HCT116 (cell line): ENCODE results near the gene TBC1D1. TPM values are rescaled to one million over a fixed set of nuclear protein-coding genes. Genes with fewer than 3 reads are reported as not detected.
A peak's percentile ranks its signal among the peaks of the same experiment; 100 is the strongest.

Source experiments
- ATAC-seq: fragments of 200-7000 bp; cut with Tn5 transposase; 2 replicates; pipeline ENCODE4 v1.9.1; 2020; ENCODE audit warnings: mild to moderate bottlenecking, moderate library complexity
- BruUV-seq: library from RNA; stranded (reverse); fragments of 400-500 nt; replicated peaks from 2 replicates; lab custom pipeline; 2021; lab: Mats Ljungman, UMichigan
- CTCF ChIA-PET: fragments of 300-600 bp; sonication (Branson Sonifier 250); formaldehyde crosslinking; loops from one replicate; lab custom pipeline; 2021; ENCODE audit warnings: antibody characterized with exemption; lab: Charles Lee
- POLR2A ChIA-PET: fragments of 300-600, 350-600 bp; sonication (Branson Sonifier 250); formaldehyde crosslinking; loops from one replicate; lab custom pipeline; 2021; ENCODE audit warnings: antibody characterized with exemption; lab: Charles Lee
- RAD21 ChIA-PET, 2 experiments: fragments of 300-600 bp; sonication (Branson Sonifier 250); formaldehyde crosslinking; loops; one replicate each; lab custom pipeline; 2023; ENCODE audit warnings: low total read pairs in 2 of 2; ENCODE audit not compliant: uncharacterized antibody in 2 of 2, unreplicated experiment in 2 of 2, low non-redundant PET in 1 of 2; lab: Charles Lee
- DNase-seq: peaks from one replicate; pipeline ENCODE4 v3.0.0-alpha.2; 2010; ENCODE audit warnings: low read depth, low spot score
- H2AFZ ChIP-seq: fragments of 200-600 bp; shearing (Covaris generic), sonication (generic); 2 replicates; pipeline ENCODE4 v1.6.1; 2017; ENCODE audit warnings: low read depth, mixed run types, mixed read lengths, antibody characterized with exemption, low read length; ENCODE audit not compliant: poor library complexity, severe bottlenecking
- H3K27ac ChIP-seq: 2 replicates; pipeline ENCODE4 v1.5.1; 2012; ENCODE audit warnings: low read depth, low read length
- H3K27me3 ChIP-seq: fragments of 200-600 bp; sonication (generic); 2 replicates; pipeline ENCODE4 v1.6.1; 2016; ENCODE audit warnings: mixed run types, low read length, mixed read lengths; ENCODE audit not compliant: insufficient read depth
- H3K36me3 ChIP-seq, 2 experiments: fragments of 200-500 bp in 1 of 2; fragments of 200-600 bp in 1 of 2; sonication (Bioruptor generic) in 1 of 2; sonication (generic) in 1 of 2; 2 replicates each; pipeline versions ENCODE4 v1.5.1 to v1.6.1; 2014 to 2016; ENCODE audit warnings: low read length in 2 of 2, inconsistent platforms in 1 of 2, mixed read lengths in 1 of 2, mixed run types in 1 of 2; ENCODE audit not compliant: insufficient read depth in 2 of 2, control insufficient read depth in 1 of 2
- H3K4me1 ChIP-seq, 2 experiments: fragments of 200-600 bp in 1 of 2; sonication (generic) in 1 of 2; 2 replicates each; pipeline versions ENCODE4 v1.5.1 to v1.6.1; 2012 to 2017; ENCODE audit warnings: low read length in 2 of 2, inconsistent platforms in 1 of 2, mild to moderate bottlenecking in 1 of 2, mixed read lengths in 1 of 2, mixed run types in 1 of 2, moderate library complexity in 1 of 2; ENCODE audit not compliant: insufficient read depth in 2 of 2, control insufficient read depth in 1 of 2
- H3K4me2 ChIP-seq: fragments of 200-600 bp; sonication (generic); 2 replicates; pipeline ENCODE4 v1.6.1; 2017; ENCODE audit warnings: mixed run types, low read length, mixed read lengths
- H3K4me3 ChIP-seq, 2 experiments: fragments of 200-600 bp in 1 of 2; sonication (generic) in 1 of 2; replicated peaks in 1 of 2; 2 replicates each; pipeline ENCODE4 v1.5.1; 2011 to 2016; ENCODE audit warnings: low read length in 2 of 2, control low read depth in 1 of 2, low read depth in 1 of 2, mild to moderate bottlenecking in 1 of 2, mixed read lengths in 1 of 2, mixed run types in 1 of 2
- H3K79me2 ChIP-seq: fragments of 200-600 bp; sonication (generic); 2 replicates; pipeline ENCODE4 v1.6.1; 2017; ENCODE audit warnings: mild to moderate bottlenecking, mixed run types, low read length, moderate library complexity, mixed read lengths; ENCODE audit not compliant: insufficient read depth
- H3K9ac ChIP-seq: fragments of 200-600 bp; sonication (generic); 2 replicates; pipeline ENCODE4 v1.6.1; 2016; ENCODE audit warnings: low read length, mixed read lengths
- H3K9me2 ChIP-seq: fragments of 200-600 bp; sonication (generic), shearing (Covaris generic); 2 replicates; pipeline ENCODE4 v1.6.1; 2017; ENCODE audit warnings: mixed run types, mild to moderate bottlenecking, moderate library complexity; ENCODE audit not compliant: insufficient read depth
- H3K9me3 ChIP-seq, 2 experiments: fragments of 200-500 bp in 1 of 2; fragments of 200-600 bp in 1 of 2; sonication (Bioruptor generic) in 1 of 2; sonication (generic) in 1 of 2; 2 replicates each; pipeline ENCODE4 v1.6.1; 2014 to 2017; ENCODE audit warnings: low read length in 2 of 2, mixed read lengths in 2 of 2, inconsistent platforms in 1 of 2, low read depth in 1 of 2, mild to moderate bottlenecking in 1 of 2, mixed run types in 1 of 2, moderate library complexity in 1 of 2; ENCODE audit not compliant: control insufficient read depth in 1 of 2, insufficient read depth in 1 of 2
- H4K20me1 ChIP-seq: fragments of 200-600 bp; sonication (generic), shearing (Covaris generic); 2 replicates; pipeline ENCODE4 v1.6.1; 2017; ENCODE audit warnings: mixed run types, mild to moderate bottlenecking, moderate library complexity; ENCODE audit not compliant: insufficient read depth
- CBX3 ChIP-seq: IDR thresholded peaks from 2 replicates; pipeline ENCODE4 v1.6.1; 2012; ENCODE audit warnings: low read depth
- CEBPB ChIP-seq: IDR thresholded peaks from 2 replicates; pipeline ENCODE4 v1.6.1; 2012; ENCODE audit warnings: low read depth
- EGR1 ChIP-seq: IDR thresholded peaks from 2 replicates; pipeline ENCODE4 v1.6.1; 2012; ENCODE audit warnings: low read depth
- ELF1 ChIP-seq: IDR thresholded peaks from 2 replicates; pipeline ENCODE4 v1.6.1; 2012; ENCODE audit warnings: low read depth, borderline replicate concordance
- EZH2phosphoT487 ChIP-seq: fragments of 200-600 bp; IDR thresholded peaks from 2 replicates; pipeline ENCODE4 v1.6.1; 2018; ENCODE audit warnings: antibody characterized with exemption, borderline replicate concordance
- FOSL1 ChIP-seq: IDR thresholded peaks from 2 replicates; pipeline ENCODE4 v1.6.1; 2012; ENCODE audit warnings: low read depth
- POLR2A ChIP-seq: IDR thresholded peaks from 2 replicates; pipeline ENCODE4 v1.7.0; 2011; ENCODE audit warnings: borderline replicate concordance; ENCODE audit not compliant: insufficient read depth, insufficient read length; ENCODE audit errors: extremely low read depth
- POLR2AphosphoS5 ChIP-seq: IDR thresholded peaks from 2 replicates; pipeline ENCODE4 v1.6.1; 2011; ENCODE audit warnings: mild to moderate bottlenecking, low read depth, low read length, moderate library complexity
- SIN3A ChIP-seq: IDR thresholded peaks from 2 replicates; pipeline ENCODE4 v1.6.1; 2012; ENCODE audit warnings: low read depth
- SP1 ChIP-seq: IDR thresholded peaks from 2 replicates; pipeline ENCODE4 v1.6.1; 2012; ENCODE audit warnings: low read depth
- TCF7L2 ChIP-seq: IDR thresholded peaks from 2 replicates; pipeline ENCODE4 v1.7.0; 2011; ENCODE audit warnings: borderline replicate concordance, inconsistent platforms; ENCODE audit not compliant: insufficient read depth, insufficient read length; ENCODE audit errors: extremely low read depth
- ZFX ChIP-seq: fragments of 450-650 bp; IDR thresholded peaks from 2 replicates; pipeline ENCODE4 v1.6.1; 2017
- ZNF274 ChIP-seq: fragments of 200-500 bp; sonication (Bioruptor generic); IDR thresholded peaks from 2 replicates; pipeline ENCODE4 v1.6.1; 2014; ENCODE audit warnings: mild to moderate bottlenecking, low read depth, low read length, inconsistent platforms
- intact Hi-C: fragments of 100-400 bp; cut with micrococcal nuclease; formaldehyde crosslinking; loops from 2 replicates; pipeline ENCODE4 v1.10.0; 2022
- total RNA-seq: library from RNA; stranded (reverse); gene quantifications from one replicate; pipeline ENCODE4 v1.2.1, GENCODE V29; 2021; ENCODE audit not compliant: unreplicated experiment

The TBC1D1 gene
- total RNA-seq, 1 experiment from 2014 or later = 82.7 TPM

DNA sequence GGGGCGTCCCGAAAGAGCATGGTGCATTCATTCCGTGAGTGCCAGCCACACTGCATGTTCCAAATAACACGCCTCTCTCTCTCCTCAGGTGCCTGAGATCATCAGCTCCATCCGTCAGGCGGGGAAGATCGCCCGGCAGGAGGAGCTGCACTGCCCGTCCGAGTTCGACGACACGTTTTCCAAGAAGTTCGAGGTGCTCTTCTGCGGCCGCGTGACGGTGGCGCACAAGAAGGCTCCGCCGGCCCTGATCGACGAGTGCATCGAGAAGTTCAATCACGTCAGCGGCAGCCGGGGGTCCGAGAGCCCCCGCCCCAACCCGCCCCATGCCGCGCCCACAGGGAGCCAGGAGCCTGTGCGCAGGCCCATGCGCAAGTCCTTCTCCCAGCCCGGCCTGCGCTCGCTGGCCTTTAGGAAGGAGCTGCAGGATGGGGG lies 123.6 kb downstream of the TBC1D1 start:
- intact Hi-C loops = no loop called here
- Histone ChIP-seq H3K36me3 (no peaks in the 10 kb centered on the region; a peak in 1 of 4 replicates), H3K9me2 (no peaks in the 10 kb centered on the region), H3K9ac (no peak overlapping the region), H3K79me2 (no peaks in the 10 kb centered on the region), H3K27ac (peak overlapping the region; percentile 18), H2AFZ (no peak overlapping the region), H3K9me3 (no peaks in the 10 kb centered on the region), H3K27me3 (no peaks in the 10 kb centered on the region), H3K4me2 (no peak overlapping the region), H3K4me3 (no peak overlapping the region), H4K20me1 (0 out of 2 replicates have a peak, but pooled peaks cover 5% of the 10 kb centered on the region), H3K4me1 (peaks cover 5 to 22% of the 10 kb centered on the region in 2 experiments; a peak in 2 of 4 replicates)
- ChIA-PET POLR2A (no interaction called here), CTCF (interaction anchor here (1.7 kb wide), 1 partner anchor 10 kb away, joined by 4 read pairs; no protein-coding TSS in a partner anchor), RAD21 (no interaction called here)
- no peak for ATAC-seq
- BruUV-seq = no TSS peak
- no peak for TF ChIP-seq ZFX
- TF ChIP-seq CBX3 = no peak
- no peak for TF ChIP-seq SP1
- no peak for TF ChIP-seq POLR2A
- no peak for TF ChIP-seq CEBPB
- TF ChIP-seq POLR2AphosphoS5 = no peak
- no peak for TF ChIP-seq TCF7L2
- no peak for TF ChIP-seq ZNF274
- TF ChIP-seq SIN3A = no peak
- TF ChIP-seq ELF1 = no peak
- TF ChIP-seq EZH2phosphoT487 = no peak
- no peak for TF ChIP-seq FOSL1
- TF ChIP-seq EGR1 = no peak
- no peak for DNase-seq
